T-helper 1 cell (primary cell): Measurements from ENCODE around the gene TANGO6.
"Not testable (repeated sequence)": the region's sequence is repeated elsewhere in the genome, so short reads cannot be mapped to it uniquely, and the experiment has no call there.

Experiments
- DNase-seq, 5 donors: peaks; one replicate each; pipeline ENCODE4 v3.0.0-alpha.2; 2012 to 2020

TANGO6 gene

DNA sequence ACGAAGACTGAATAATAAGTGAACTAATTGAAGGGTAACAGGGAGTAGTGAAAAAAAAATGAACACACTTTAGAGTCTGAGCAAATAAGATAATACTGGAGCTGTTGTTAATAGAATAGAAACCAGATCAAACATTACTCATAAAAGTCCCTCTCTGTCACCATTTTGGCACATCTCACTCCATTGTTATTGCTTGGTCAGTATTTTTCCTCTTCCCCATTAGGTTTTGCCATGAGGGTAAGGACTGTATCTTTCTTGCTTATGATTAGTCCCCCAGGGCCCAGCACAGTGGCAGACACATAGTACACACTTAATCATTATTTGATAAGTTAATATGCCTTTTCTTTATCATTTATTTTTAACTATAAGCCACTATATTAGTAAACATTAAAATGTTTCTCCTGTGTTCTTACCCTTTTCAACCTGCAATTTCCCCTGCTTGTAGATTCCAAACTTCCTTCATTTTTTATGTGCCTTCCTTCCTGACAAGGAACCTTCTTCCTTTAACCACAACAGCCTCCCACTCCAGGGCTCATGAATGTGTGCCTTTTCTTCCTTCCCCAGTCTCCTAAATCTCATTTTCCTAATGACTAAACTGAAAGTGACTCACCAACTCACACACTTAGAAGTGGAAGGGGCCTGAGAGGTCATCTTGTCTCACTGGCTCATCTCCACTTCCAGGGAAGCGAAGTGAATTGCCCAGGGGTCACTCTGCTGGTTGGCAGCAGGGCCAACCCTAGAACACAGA, 173.9 kb downstream of the TANGO6 start:
- no peak for DNase-seq

DNA sequence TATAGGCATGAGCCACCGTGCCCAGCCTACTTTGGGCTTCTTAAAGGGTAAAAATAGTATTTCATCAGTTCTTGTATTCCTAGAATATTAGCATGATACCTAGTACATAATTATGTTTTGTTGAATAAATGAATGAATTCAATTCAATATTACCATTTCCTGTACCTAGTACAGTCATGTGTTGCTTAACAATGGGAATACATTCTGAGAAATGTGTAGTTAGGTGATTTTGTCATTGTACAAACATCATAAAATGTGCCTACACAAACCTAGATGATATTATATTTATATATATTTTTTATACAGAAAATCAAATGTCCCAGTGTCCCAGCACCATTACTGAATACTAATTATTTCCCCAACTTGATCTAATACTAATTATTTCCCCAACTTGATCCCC, 176.5 kb downstream of the TANGO6 start:
- DNase-seq = no peak

DNA sequence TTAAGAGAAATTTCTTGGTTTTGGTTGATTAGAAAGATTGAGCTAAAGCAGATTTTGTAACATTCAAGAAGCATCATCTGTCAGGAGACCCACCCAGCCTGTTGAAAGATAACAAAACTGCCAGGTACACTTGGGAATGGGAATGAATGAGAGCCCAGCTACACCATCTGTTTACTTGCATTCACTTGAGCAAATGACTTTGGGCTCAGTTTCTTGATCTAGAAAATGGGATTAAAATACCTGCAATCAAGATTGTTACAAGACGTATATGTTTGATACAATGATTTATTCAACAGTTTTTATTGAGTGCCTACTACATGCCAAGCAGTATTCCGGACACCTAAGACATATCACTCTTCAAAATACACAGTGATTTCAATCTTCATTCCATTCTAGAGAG, 185.8 kb downstream of the TANGO6 start:
- no peak for DNase-seq

DNA sequence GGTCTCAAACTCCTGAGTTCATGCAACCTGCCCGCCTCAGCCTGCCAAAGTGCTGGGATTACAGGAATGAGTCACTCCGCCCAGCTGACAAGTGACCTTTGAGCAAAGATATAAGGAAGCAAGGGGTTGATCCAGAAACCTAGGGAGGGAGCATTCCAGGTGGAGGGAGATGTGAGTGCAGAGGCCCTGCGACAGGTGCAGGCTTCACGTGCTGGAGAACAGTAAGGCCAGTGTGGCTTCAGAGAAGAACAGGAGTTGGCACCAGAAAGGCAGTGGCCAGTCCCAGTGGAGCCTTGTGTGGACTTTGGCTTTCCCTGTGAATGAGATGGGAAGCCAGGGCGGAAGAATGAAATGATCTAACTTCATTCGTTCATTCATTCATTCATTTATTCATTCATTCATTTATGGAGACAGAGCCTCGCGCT, 188.6 kb downstream of the TANGO6 start:
- no peak for DNase-seq

DNA sequence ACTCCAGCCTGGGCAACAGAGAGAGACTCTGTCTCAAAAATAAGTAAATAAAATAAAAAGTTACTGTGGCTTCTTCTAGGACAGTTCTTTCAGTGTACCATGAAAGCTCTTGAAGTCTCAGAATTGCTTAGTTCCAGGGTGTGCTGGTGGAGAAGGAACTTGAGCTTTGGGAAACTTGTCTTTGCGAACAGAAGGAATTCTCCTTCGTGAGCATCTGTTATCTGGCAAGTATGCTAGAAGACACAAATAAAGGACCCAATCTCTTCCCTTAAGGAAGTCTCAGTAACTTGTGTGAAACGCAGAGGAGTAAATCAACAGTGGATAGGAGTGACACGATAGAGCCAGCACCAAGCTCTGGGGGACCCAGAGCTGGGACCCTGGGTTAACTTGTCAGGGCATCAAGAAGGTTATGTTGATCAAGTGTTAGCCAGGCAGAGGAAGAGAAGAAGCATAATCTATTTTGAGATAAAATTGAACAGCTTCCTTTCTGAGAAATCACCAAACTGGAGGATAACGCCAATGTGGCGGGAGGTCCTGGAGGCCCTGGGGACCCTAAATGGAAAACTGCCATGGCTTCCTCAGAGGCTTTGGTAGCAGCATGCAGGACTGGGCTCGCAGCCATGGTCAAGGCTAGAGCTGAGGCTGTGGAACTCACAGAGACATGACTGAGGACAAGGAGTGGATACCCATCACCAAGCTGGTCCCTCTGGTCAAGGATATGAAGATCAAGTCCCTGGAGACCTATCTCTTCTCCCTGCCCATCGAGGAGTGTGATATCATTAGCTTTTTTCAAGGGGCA, 190.0 kb downstream of the TANGO6 start:
- DNase-seq = no peak

DNA sequence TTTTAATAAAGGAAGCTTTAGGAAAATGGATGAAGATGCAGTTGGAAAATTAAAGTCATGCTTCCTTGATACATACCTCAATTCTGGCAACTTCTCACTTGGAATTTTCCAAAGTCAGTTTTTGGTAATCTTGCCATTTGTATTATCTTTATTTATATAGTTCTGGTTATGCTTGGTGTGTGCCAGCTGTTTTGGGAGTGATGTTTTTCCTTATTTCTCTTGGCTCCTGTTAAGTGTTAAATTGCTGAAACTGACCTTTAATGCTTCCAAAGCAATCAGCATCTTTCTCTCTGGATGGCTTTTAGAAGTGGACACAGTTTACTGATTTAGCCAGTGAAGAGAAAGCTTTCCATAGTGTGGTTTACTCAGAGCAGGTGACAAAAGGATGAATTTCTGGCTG, 192.0 kb downstream of the TANGO6 start:
- no peak for DNase-seq

DNA sequence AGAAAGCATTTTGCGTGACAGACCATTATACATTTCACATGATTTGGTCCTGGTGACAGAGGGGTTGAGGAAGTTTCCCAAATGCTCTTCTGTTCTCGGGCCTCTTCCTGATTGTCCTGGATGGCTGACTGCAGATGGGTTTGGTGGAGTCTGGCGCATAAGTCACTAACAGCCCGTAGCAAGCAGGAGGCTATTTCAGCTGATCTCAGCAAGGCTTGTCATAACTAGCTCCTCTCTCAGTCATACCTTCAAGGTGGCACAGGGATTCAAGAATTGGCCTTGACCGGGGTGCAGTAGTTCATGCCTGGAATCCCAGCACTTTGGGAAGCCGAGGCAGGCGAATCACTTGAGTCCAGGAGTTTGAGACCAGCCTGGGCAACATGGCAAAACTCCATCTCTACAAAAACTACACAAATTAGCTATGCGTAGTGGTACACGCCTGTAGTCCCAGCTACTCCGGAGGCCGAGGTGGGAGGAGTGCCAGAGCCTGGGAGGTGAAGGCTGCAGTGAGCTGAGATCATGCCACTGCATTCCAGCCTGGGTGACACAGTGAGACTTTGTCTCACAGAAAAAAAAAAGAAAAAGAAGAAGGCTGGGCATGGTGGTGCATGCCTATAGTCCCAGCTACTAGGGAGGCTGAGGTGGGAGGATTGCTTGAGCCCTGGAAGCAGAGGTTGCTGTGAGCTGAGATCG, 193.2 kb downstream of the TANGO6 start:
- no peak for DNase-seq

DNA sequence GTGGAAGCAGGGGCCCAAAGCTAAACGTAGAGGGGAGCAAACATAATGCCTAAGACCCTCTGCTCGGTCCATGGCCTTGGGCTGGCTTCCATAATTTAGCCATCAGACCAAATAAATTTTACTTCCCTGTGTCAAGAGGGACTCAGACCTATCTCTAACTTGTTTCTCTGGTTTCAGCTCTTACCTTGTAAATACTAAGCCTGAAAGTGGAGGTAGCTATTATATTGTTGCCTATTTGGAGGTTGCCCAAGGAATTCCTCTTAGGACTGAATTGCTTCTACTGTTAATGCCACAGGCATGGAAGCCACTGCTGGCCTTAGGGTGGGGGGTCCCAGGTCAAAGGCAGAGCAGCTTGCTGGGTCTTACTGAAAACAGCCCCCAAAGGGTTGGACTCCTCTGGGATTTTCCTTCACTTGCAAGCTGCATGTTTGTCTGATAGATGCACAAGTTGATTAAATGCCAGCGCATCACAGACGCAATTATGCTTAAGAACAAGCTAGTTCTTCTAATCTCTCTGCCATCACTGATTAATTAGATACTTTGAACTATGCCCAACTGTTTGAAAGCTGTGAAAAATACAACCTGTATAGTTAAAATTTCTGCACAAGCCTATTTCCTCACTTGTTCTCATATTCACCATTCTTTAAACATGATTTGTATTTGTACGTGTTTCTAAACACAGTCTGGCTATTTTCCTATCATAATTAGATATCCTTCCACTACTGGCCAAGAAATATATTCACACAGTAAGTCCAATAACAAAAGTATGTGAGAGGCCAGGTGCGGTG, 194.2 kb downstream of the TANGO6 start:
- DNase-seq = no peak

DNA sequence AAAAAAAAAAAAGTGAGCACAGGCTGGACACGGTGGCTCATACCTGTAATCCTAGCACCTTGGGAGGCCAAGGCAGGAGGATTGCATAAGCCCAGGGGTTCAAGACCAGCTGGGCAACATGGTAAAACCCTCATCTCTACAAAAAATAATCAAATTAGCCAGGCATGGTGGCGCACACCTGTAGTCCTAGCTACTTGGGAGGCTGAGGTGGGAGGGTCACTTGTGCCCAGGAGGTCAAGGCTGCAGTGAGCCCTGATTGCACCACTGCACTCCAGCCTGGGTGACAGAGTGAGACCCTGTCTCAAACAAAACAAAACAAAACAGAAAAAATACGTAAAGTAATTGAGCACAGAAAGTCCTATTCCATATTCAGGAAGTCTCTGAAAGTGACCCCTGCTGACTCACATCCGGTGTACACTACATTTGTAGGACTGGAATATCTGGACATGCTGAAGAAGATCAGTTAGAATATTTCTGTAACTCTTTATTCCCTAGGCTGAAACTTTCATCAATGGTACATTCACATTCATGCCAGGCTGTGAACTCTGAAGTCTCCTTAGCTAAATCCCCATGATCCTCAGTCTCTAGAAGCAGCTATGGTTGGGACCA, 196.1 kb downstream of the TANGO6 start:
- DNase-seq = no peak

DNA sequence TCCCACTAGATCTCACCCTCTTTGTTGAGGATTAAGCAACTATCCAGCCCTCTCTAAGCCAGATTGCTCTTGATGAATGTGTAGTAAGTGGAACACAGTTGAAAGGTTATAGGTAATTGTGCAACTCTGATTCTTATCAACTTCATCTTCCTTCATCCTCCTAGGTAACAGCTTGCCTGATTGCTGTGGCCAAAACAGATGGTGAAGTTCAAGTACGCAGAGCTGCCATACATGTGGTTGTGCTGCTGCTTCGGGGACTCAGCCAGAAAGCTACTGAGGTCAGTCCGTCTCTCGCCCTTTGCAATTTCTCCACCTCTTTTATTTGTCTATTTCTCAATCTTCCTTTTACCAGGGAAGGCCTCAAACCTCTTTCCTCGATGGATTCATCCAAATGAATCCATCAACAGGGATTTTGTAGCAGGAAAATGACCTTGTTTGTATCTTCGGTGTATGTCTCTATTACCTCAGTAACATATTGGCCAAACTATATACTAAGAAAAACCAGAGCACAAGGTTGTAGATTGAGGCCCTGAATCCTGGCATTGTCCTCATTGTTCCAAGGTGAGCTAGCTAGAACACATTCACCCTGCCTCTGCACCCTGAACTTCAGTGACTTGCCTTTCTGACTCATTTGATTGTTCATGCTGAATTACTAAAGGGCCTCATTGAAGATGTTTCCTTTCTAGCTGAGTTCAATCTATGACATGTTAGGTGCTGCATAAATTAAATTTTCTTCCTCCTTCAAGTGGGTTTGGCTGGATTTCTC, 197.0 kb downstream of the TANGO6 start:
- DNase-seq = no peak

DNA sequence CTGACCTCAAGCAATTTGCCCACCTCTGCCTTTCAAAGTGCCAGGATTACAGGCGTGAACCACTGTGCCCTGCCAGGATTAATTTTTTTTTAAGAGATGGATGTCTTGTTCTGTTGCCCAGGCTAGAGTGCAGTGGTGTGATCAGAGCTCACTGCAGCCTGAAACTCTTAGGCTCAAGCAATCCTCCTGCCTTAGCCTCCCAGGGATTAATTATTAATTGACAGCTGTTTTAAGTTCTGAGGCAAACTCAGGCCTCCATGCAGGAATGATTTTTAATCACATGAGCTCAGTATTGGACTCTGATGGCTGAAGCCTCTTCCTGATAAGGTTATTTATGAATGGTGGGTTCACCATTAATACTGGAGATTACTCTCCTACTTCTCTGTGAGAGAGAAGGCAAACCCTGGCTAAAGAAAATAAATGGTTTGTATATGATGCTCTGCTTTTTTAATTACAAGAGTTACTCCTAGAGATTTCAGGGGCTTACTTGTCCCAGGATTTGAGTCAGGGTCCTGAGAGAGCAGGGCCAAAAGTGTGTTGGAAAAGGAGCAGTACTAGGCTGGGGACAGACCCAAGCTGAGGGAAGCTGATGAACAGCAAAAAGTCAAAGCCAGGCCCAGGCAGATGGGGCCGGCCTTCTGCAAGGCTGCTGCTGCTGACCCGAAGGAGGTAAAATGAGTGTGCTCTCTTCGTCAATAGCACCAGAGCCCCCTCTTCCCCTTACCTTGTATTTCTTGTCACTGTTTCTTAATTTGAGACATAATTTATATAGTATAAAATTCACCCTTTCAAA, 205.2 kb downstream of the TANGO6 start:
- DNase-seq = no peak

DNA sequence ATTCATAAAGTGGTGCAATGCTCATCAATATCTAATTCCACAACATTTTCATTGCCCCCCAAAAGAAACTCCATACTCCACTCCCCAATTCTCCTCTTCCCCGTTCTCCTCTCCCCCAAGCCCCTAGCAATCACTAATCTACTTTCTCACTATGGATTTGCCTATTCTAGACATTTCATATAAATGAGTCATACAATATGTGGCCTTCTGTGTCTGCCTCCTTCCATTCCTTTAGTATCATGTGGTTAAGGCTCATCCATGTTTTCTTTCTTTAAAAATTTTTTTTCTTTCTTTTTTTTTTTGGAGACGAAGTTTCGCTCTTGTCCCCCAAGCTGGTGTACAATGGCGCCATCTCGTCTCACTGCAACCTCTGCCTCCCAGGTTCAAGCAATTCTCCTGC, 205.8 kb downstream of the TANGO6 start:
- DNase-seq = no peak

DNA sequence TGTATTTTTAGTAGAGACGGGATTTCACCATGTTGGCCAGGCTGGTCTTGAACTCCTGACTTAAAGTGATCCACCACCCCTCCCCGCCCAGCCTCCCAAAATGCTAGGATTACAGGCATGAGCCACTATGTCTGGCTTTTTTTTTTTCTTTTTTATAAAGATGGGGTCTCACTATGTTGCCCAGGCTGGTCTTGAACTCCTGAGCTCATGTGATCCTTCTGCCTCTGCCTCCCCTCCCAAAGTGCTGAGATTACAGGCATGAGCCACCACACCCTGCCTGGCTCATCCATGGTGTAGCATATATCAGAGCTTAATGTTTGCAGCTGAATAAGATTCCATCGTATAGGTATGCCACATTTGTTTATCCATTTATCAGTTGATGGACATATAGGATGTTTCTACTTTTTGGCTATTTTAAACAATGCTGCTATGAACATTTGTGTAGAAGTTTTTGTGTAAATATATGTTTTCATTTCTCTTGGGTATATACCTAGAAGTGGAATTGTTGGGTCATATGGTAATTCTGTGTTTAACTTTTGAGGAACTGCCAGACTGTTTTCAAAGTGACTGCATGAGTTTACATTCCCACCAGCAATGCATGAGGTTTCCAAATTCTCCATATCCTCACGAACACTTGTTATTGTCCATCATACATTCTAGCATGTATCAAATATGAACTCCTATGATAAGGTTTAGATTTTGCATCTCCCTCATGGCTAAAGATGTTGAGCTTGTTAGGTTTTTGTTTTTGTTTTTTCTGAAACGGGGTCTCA, 206.5 kb downstream of the TANGO6 start:
- DNase-seq = no peak

DNA sequence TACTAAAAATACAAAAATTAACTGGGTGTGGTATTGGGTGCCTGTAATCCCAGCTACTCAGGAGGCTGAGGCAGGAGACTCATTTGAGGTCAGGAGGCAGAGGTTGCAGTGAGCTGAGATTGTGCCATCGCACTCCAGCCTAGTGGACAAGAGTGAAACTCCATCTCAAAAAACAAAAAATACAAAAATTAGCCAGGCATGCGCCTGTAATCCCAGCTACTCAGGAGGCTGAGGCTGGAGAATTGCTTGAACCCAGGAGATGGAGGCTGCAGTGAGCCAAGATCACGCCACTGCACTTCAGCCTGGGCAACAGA, 208.1 kb downstream of the TANGO6 start:
- not testable (repeated sequence) for DNase-seq

DNA sequence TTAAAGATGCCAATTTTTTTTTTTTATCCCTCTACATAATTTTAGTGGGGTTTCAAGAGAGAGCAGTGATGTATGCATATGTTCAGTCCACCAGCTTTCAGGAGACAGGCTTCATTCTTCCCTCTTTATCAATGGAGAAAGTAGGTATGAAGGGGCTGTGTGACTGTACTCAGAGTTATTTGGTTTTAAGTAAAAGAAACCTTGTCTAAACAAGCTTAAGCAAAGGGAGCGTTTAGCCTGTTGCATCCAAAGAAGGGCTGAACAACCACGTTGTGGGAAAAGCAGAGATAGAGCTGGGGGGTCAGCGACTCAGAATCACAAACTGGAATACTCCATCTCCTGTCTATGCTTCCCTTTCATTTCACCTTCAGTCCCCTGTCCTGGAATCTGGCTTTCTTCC, 211.7 kb downstream of the TANGO6 start:
- DNase-seq = no peak

DNA sequence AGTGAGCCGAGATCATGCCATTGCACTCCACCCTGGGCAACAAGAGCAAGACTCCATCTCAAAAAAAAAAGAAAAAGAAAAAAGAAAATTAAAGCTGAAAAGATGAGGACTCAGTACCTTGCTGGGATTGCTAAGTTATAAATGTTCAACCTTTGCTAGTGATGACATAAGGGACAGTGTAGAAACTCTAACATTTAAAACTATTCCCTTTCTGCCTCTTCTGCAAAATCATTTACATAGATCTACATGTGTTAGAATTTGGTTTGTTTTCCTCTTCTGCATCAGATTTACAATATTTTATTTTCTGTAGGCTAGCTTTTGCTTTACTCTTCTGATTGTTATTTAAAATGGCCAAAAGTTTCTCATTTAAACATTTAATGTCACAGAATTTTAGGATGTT, 212.6 kb downstream of the TANGO6 start:
- DNase-seq = no peak

DNA sequence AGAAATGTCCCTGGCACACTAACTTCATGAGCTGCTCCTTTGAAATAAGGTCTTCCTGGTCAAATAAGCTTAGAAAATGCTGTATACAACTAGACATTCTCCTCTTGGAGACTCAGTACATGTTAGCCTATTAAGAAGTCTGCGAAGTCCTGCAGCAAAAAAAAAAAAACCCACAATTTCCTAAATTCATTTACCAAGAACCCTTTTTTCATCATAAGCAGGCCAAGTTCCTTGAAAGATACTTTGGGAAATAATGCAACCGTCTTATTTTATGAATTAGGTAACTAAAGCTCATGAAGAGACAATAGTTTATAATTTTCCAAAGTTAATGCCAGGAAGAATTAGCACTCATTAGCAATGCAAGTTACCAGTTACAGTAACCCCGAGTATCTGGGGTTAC, 213.1 kb downstream of the TANGO6 start:
- no peak for DNase-seq

DNA sequence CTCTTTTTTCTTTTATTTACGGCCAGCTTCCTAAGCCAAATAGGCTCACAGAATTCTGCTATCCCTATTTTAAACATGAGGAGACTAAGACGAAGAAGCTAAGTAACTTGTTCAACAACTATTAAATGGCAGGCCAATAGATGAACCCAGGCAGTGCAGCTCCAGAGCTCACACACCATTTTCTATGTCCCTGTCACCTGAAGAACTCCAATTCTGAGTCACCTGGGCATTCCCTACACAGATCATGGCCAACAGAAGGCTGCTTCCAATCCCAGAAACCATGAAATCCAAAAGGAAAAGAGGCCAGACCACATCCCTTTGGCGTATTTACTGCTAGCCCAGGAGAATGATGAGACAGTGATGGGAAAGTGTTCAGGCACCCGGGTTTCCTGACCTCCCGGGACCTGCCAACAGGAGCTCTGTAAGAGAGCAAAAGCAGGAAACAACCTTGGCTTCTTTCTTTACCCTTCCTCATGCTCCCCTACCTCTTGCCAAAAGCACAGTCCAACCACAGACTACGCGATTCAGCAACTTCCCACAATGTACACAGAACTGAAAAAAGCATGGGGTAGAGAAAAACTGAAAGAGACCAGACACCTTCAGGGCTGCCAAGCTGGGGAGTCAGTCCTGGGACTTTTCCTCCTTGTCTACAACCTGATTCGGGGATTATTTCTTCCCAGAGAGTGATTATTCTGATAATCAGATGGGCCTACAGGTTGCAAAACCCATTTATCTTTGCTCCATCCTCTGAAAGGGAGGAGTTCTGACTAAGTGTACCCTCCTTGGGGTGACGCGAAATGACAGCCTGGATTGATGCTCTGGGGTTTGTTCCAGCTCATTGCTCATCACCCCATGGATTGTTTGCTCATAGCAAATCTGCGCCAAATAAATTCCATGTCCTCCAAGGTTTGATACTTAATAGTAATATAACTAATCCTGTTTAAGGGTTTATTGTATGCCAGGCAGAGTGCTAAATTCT, 214.4 kb downstream of the TANGO6 start:
- no peak for DNase-seq

DNA sequence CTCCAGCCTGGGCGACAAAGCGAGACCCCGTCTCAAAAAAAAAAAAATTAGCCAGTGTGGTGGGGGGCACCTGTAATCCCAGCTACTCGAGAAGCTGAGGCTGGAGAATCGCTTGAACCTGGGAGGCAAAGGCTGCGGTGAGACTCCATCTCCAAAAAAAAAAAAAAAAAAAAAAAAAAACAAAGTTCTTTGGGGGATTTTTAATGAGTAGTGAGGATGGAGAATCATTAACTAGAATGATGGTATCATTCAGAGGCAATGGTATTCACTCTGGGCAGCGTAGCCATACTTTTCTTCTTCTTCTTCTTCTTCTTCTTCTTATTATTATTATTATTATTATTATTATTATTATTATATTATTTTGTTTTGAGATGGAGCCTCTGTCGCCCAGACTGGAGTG, 220.2 kb downstream of the TANGO6 start:
- DNase-seq = not testable (repeated sequence)
